GM21515 (cell line): ENCODE results near the gene ZIC2.

Experiments
- ATAC-seq: cut with Tn5 transposase; IDR thresholded peaks from one replicate; pipeline ENCODE4 v1.9.1; 2021; ENCODE audit not compliant: unreplicated experiment

Gene ZIC2

GRCh38 chr13:99959127-99959539 lies 22.5 kb upstream of the ZIC2 start:
- no peak for ATAC-seq

GRCh38 chr13:99959540-99960230 lies 21.9 kb upstream of the ZIC2 start:
- no peak for ATAC-seq

GRCh38 chr13:99960663-99961311 lies 20.8 kb upstream of the ZIC2 start:
- ATAC-seq: no peak

- no peak for ATAC-seq
Measured at GRCh38 chr13:99961636-99962035, 19.9 kb upstream of the ZIC2 start.

GRCh38 chr13:99962242-99962641 lies 19.3 kb upstream of the ZIC2 start:
- ATAC-seq: no peak

- no peak for ATAC-seq
Measured at GRCh38 chr13:99963816-99964339, 17.7 kb upstream of the ZIC2 start.

GRCh38 chr13:99965329-99966000 lies 16.1 kb upstream of the ZIC2 start:
- ATAC-seq: no peak

GRCh38 chr13:99966064-99966805 lies 15.3 kb upstream of the ZIC2 start:
- ATAC-seq: no peak

GRCh38 chr13:99967498-99967868 lies 14.1 kb upstream of the ZIC2 start:
- ATAC-seq: no peak

GRCh38 chr13:99967869-99968520 lies 13.6 kb upstream of the ZIC2 start:
- ATAC-seq: no peak

- no peak for ATAC-seq
Measured at GRCh38 chr13:99968521-99969452, 12.8 kb upstream of the ZIC2 start.

- ATAC-seq: no peak
Measured at GRCh38 chr13:99969453-99969918, 12.1 kb upstream of the ZIC2 start.

- ATAC-seq: no peak
Measured at GRCh38 chr13:99969919-99970650, 11.5 kb upstream of the ZIC2 start.

- no peak for ATAC-seq
Measured at GRCh38 chr13:99970651-99971575, 10.7 kb upstream of the ZIC2 start.

- ATAC-seq: no peak
Measured at GRCh38 chr13:99971576-99972189, 9.9 kb upstream of the ZIC2 start, which contains the start of gene ZIC5. Gene ZIC5, minus strand, starts transcription at chr13:99971767. Its CDS starts 164 bp downstream, at chr13:99971603.

- no peak for ATAC-seq
Measured at GRCh38 chr13:99972190-99972731, 9.3 kb upstream of the ZIC2 start.
